Peyer's patch (tissue), 4 donors: Measurements from ENCODE around the gene NGEF.

Experiments used
- POLR2A ChIP-seq, 2 donors: fragments of 450-650 bp; IDR thresholded peaks; one replicate each; pipeline ENCODE4 v1.5.1; 2017; ENCODE audit warnings: antibody characterized with exemption in 2 of 2, mild to moderate bottlenecking in 2 of 2, moderate library complexity in 2 of 2
- TF ChIP-seq, protein P1 (sequence below), 6 experiments: fragments of 450-650 bp in 4 of 6; fragments of 200-600 bp in 2 of 6; sonication (generic) in 1 of 6; IDR thresholded peaks; one replicate each; pipeline ENCODE4 v1.5.1; 2017 to 2019; ENCODE audit warnings: antibody characterized with exemption in 6 of 6, mild to moderate bottlenecking in 3 of 6, moderate library complexity in 1 of 6

DNA sequence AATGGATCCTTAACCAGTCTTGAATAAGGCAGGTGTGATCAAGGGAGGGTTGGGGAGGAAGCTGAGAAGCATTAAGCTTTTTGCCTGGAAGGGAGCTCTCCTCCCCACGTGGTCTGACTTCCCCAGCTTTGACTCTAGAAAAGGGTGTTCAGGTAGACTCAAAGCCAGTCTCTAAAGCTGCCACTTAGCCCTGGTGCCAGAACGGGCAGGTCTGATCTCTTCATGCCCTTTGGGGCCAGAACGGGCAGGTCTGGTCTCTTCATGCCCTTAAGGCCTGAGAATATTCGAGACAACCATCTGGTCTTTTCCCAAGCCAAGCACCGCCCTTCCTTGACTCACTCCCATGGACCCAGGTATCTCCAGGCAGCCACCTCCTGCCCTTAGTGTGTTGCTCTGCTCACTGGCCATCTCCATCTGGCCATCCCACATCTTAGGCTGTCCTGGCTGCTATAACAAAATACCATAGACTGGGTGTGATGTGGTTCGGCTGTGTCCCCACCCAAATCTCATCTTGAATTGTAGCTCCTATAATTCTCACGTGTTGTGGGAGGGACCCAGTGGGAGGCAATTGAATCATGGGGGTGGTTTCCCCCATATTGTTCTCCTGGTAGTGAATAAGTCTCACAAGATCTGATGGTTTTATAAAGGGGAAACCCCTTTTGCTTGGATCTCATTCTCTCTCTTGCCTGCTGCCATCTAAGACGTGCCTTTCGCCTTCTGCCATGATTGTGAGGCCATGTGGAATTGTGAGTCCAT is 83.6 kb downstream of the NGEF start:
- no peak for TF ChIP-seq POLR2A (IDR thresholded peaks at IDR 0.05)
- TF ChIP-seq, protein P1, sequence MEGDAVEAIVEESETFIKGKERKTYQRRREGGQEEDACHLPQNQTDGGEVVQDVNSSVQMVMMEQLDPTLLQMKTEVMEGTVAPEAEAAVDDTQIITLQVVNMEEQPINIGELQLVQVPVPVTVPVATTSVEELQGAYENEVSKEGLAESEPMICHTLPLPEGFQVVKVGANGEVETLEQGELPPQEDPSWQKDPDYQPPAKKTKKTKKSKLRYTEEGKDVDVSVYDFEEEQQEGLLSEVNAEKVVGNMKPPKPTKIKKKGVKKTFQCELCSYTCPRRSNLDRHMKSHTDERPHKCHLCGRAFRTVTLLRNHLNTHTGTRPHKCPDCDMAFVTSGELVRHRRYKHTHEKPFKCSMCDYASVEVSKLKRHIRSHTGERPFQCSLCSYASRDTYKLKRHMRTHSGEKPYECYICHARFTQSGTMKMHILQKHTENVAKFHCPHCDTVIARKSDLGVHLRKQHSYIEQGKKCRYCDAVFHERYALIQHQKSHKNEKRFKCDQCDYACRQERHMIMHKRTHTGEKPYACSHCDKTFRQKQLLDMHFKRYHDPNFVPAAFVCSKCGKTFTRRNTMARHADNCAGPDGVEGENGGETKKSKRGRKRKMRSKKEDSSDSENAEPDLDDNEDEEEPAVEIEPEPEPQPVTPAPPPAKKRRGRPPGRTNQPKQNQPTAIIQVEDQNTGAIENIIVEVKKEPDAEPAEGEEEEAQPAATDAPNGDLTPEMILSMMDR (IDR thresholded peaks at IDR 0.05): no peak
